HCT116 (cell line): ENCODE results near the gene GATAD2A.

ENCODE experiments used
- CTCF ChIP-seq, 3 experiments: fragments of 200-600 bp in 1 of 3; sonication (generic) in 1 of 3; IDR thresholded peaks in 2 of 3; conservative IDR thresholded peaks in 1 of 3; 2 replicates each; pipeline ENCODE4 v1.5.1; 2012 to 2017; ENCODE audit warnings: low read depth in 2 of 3, low read length in 2 of 3, antibody characterized with exemption in 1 of 3, borderline replicate concordance in 1 of 3, control low read depth in 1 of 3, mild to moderate bottlenecking in 1 of 3, mixed read lengths in 1 of 3, mixed run types in 1 of 3, moderate library complexity in 1 of 3; ENCODE audit not compliant: insufficient read depth in 1 of 3
- EGR1 ChIP-seq: IDR thresholded peaks from 2 replicates; pipeline ENCODE4 v1.6.1; 2012; ENCODE audit warnings: low read depth
- EZH2 ChIP-seq: fragments of 200-600 bp; sonication (generic); IDR thresholded peaks from 2 replicates; pipeline ENCODE4 v1.6.1; 2017; ENCODE audit warnings: antibody characterized with exemption, mixed run types
- POLR2A ChIP-seq: IDR thresholded peaks from 2 replicates; pipeline ENCODE4 v1.7.0; 2011; ENCODE audit warnings: borderline replicate concordance; ENCODE audit not compliant: insufficient read depth, insufficient read length; ENCODE audit errors: extremely low read depth
- POLR2AphosphoS5 ChIP-seq: IDR thresholded peaks from 2 replicates; pipeline ENCODE4 v1.6.1; 2011; ENCODE audit warnings: mild to moderate bottlenecking, low read depth, low read length, moderate library complexity
- SIN3A ChIP-seq: IDR thresholded peaks from 2 replicates; pipeline ENCODE4 v1.6.1; 2012; ENCODE audit warnings: low read depth
- ZBTB33 ChIP-seq: IDR thresholded peaks from 2 replicates; pipeline ENCODE4 v1.6.1; 2011; ENCODE audit warnings: mild to moderate bottlenecking, low read length, moderate library complexity; ENCODE audit not compliant: insufficient replicate concordance; ENCODE audit errors: extremely low read depth

GRCh38 chr19:19528721-19529490 is 123.4 kb downstream of the GATAD2A start, which contains the start of gene YJEFN3:
- no peak for TF ChIP-seq POLR2A
- no peak for TF ChIP-seq CTCF (IDR thresholded peaks at IDR 0.05 in 2 of 3, conservative IDR thresholded peaks at IDR 0.05 in 1 of 3; ENCODE audit: borderline replicate concordance in 1 of 3, insufficient read depth in 1 of 3, low read depth in 2 of 3, low read length in 2 of 3)
- TF ChIP-seq EGR1: no peak
- 0 out of 2 replicates have a peak, but pooled peaks have one; percentile 18 for TF ChIP-seq POLR2AphosphoS5
- TF ChIP-seq EZH2: no peak
- no peak for TF ChIP-seq ZBTB33
- TF ChIP-seq SIN3A: no peak
